RPMI8226 (cell line): ENCODE results near the gene COL28A1.

ENCODE experiments used
- DNase-seq: peaks from one replicate; pipeline ENCODE4 v3.0.0-alpha.2; 2015

Gene COL28A1

DNA sequence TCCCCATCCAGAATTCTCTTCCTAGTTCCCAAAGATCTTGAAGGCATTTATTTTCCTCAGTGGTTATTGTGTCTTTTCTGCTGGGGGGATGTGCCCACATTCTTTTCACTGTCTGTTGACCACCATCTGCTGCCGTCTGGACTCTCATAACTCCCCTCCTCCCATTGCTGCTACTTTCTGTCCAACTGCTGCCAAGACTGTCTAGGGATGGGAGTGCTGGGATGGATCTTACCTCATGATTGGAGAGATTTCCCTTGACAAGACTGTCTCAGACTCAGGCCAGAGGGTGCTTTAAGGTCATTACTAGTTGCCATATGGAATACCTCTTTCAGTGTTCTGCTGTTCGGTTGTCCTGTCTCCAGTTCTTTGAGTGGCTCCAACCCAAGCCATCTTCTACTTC lies 211.8 kb downstream of the COL28A1 start:
- no peak for DNase-seq

DNA sequence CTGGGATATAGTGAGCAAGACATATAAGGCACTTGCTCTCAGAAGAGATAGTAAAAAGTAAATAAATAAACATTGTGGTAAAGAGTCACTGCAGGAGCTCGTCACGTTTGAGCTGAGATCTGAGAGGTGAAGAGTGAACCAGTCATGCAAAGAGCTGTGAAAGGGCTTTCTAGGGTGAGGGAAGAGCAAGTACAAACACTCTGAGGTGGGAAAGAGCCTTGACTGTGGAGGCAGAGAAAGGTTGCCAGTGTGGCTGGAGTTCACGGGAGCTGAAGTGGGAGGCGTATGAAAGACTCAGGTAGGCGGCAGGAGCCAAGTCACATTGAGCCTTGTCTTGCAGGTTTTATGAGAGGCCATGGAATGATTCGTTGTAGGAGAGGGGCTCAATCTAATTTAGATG lies 212.3 kb downstream of the COL28A1 start:
- no peak for DNase-seq

DNA sequence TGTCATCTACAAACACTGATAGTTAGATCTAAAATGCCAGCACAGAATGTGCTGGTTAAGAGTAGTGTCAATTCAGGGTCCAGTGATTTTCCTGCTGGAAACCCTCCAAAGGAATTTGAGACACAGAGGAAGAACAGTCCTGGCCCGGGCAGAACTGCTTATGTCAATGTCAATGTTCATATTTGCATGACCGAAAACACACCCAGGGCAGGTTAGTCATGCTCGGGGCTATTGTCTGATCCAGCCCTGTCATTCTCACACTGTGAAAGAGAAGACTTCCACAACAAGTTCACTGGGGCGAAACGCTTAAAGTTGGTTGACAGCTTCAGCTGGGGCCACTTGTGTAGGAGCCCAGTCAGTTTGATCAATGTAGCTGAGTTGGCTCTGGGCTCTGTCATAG lies 214.0 kb downstream of the COL28A1 start:
- DNase-seq = no peak

GRCh38 chr7:7318601-7319000 lies 217.1 kb downstream of the COL28A1 start:
- no peak for DNase-seq

DNA sequence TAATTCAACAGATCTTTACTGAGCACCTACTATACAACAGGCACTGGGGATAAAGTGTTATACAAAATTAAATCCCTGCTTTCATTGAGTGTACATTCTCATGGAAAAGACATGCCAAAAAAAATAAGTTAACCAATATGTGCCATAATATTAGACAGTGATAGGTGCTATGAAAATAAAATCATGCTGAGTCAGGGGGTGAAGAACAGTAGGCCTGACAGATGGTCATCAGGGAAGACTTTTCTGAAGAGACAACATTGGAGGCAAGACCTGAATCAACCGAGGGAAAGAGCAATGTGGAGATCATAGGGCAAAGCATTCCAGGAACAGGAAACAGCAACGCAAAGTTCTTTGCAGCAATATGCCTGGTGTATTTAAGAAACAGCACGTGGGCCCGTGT lies 217.8 kb downstream of the COL28A1 start:
- DNase-seq = no peak

GRCh38 chr7:7315851-7316250 lies 219.8 kb downstream of the COL28A1 start:
- no peak for DNase-seq

DNA sequence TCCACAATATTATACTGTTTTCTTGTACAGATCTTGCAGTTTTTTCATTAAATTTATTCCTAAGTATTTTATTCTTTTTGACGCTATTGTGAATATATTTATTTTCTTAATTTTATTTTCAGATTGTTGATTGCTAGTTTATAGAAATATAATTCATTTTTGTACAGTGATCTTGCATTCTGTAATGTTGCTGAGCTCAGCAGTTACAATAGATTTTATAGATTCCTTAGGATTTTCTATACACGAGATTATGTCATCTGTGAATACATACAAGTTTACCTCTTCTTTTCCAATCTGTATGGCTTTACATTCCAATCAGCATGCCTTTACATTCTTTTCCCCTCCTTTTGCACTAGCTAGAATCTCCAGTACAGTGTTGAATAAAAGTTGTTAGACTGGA lies 223.3 kb downstream of the COL28A1 start:
- DNase-seq = no peak

DNA sequence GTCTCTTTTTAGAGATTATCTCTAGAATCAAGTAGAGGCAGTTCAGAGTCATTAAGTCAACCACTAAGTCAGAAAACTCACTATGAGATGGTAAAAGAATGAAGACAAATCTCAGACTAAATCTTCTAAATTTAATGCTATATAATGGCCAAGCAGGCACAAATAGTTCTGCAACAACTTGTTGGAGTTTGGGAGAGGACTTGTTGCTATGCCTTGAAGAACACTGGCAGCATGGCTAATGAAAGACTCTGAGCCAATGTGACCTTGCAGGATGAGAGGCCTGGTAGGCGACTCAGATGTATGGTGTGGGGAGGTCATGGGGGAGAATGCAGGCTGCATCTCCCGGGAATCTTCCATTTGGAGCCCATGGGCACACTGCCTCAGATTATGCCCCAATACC lies 224.7 kb downstream of the COL28A1 start:
- no peak for DNase-seq

DNA sequence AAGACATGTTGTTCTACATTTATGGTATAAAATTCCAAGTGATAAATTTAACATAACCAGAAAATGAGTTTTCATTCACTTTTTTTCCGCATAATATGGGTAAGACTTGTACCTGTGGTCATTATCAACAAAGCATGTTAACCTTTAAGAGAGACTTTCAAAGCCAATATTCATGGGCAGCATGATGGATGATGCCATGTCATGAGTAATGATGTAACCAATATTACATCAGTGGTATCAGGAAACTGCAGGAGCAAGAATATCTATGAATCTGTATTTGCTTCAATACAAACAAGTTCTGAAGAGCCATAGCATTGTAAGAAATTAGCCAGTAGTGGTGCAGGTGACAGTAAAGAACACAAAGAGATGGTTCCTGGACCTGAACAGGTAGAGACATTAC lies 226.5 kb downstream of the COL28A1 start:
- DNase-seq = no peak
